HS-5 (cell line): ENCODE measurements around the gene IMPDH1.

Source experiments
- DNase-seq: peaks from one replicate; pipeline ENCODE4 v3.0.0-alpha.2; 2012; ENCODE audit warnings: low read depth

The IMPDH1 gene

DNA sequence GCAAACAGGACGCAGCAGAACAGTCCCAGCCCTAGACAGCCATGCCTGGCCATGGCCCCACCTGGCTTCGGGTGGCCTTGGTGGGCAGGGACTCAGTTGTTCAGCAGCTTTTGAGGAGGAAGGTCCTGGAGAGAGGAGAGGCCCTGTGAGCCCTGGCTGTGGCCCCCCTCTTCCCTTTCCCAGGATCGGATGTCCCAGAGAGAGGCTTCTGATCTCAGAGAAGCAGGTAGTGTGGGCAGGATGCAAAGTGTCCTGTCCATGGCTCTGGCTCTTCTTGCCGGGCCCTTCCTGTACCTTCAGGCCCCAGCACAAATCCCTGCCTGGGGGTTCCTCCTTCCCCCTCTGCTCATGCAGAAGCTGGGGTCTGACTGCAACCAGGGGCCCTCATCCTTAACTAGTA lies 49.8 kb downstream of the IMPDH1 start:
- DNase-seq, result no peak

DNA sequence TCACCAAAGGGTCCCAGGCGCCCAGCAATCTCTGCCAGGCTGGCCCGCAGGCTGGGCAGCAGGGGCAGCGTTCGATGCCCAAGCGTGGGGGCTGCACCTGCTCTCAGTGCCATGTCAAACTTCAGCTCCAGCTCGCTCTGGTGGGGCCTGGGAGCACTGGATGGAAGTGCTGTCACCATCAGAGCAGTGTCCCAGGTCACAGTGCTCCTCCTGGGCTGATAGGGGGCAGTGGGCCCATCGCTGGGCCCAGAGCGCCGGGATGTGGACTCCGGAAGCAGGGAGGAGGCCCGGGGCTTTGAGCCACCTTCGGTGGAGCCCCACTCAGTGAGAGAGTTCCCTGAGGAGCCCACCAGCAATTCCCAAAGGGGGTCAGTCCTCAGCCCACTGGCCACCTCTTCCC lies 50.4 kb downstream of the IMPDH1 start:
- no peak for DNase-seq

- no peak for DNase-seq
Observed at GRCh38 chr7:128358233-128358632, 51.5 kb downstream of the IMPDH1 start.

GRCh38 chr7:128357217-128357613 lies 52.6 kb downstream of the IMPDH1 start:
- DNase-seq, result no peak

DNA sequence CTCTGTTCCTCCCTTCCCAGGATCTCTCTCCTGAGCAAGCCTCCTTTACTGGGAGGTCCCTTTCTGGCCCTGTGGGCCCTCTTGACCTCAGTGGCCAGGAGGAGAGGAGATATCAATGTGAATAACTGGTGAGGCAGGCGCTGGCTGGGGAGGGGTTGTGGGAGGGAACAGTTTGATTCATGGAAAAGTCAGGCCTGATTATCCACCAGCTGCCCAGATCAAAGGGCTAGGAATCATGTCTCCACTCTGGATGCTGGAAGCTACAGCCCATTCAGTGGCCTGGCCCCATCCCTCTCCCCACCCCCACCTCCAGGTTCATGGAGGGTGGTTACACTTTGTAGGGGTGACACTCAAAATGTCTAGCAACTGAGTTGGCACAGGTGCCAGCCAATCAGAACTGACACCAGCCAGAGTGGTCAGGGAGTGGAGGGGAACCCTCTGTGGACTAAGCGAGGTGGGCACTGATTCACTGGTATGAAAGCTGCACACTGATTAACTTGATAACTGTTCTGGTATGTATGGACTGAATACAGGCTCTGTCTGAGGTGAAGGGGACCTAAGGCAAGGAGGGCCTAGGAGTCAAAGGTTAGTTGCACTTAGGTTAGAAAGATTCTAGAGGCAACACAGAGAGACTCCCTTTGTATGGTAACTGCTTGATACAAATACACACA lies 53.1 kb downstream of the IMPDH1 start:
- DNase-seq, result no peak

DNA sequence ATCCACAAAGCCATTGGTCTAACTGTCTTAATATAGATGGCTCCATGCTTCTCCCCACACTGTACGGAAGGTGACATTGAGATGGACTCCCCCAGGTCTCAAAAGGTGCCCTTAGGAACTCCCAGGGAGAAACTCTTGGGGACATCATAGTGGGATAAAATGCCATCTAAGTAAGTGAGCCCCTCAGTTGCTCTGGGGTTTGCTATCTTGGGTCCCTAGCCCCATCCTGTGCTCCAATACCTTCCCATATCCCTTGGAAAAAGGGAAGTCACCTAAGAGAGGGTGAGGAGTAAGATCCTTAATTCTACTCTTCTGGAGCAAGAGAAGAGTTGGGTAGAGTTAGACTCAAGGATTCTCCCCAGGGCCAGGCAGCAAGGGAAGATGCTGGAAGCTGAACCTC lies 56.2 kb downstream of the IMPDH1 start:
- DNase-seq, result no peak

DNA sequence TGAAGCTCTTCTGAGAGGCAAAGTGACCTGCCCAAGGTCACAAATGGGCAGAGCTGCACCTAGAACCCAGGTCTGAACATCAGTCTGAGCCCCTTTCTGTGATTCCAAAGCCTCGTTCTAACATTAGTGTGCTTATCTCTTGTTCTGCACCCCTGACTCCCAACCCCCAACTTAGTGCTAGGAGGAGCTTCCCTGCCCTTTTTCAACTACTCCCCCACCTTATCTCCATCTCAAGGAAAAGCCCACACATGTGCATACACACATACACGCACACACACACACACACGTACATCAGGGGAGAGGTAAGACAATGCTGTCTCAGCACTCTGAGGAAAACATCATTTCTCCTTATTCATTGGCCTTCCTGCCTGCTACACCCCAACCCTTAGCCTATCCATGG lies 56.6 kb downstream of the IMPDH1 start:
- no peak for DNase-seq

DNA sequence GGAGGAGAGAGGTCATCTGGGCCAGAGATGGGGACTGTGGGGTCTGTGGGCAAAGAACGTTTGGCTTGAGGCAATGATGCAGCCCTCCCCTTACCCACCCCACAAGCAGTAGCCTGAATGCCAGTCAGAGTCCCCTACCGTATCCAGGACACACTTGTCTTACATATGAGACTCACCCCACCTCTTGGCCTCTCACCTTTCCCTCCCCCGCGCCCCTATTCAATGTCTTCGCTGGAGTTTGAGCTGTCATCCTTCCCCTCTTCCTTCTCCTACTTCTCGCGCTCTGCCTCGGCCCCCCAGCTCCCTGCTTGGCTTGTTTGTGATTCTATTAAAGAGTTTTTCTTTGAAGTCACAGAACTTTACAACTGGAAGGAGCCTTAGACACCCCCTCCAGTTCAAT lies 57.1 kb downstream of the IMPDH1 start:
- no peak for DNase-seq

- no peak for DNase-seq
Observed at GRCh38 chr7:128352153-128352537, 57.6 kb downstream of the IMPDH1 start.

DNA sequence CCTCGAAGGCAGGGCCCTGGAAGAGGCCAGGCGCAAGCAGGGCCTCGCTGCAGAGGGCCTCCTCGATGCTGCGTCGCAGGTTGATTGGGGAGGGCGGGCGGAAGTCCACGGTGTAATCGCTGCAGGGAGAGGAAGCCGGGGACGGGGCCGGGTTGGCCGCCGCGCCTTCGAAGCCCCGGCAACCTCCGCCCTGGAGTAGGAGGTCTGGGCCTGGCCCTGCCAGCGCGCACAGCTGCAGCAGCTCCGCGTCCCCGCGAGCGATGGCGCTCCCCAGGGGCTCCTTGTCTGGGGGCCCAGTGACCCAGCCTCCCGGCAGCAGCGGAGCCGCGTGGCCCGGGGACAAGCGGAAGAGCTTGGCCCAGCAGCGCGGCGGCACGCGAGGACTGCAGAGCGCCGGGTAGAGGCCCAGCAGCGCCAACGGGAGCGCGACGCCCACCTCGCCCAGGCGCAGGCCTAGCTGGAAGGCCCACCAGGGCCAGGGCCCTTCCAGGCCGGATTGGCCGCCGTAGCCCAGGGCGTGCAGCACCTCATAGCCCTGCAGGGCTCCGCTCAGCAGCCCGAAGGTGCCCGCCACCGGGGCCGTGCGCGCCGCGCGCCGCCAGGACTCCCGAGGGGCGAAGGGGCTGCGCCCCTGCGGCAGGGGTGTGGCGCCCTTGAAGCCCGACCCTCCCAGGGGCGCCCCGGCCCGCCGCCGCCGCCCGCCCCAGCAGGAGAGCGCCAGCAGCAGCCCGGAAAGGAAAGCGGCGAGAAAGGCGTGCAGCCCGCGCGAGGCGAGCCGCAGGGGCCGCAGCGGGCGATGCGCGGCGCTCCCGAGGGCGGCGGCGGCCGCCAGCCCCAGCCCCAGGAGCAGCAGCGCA lies 58.3 kb downstream of the IMPDH1 start:
- no peak for DNase-seq

DNA sequence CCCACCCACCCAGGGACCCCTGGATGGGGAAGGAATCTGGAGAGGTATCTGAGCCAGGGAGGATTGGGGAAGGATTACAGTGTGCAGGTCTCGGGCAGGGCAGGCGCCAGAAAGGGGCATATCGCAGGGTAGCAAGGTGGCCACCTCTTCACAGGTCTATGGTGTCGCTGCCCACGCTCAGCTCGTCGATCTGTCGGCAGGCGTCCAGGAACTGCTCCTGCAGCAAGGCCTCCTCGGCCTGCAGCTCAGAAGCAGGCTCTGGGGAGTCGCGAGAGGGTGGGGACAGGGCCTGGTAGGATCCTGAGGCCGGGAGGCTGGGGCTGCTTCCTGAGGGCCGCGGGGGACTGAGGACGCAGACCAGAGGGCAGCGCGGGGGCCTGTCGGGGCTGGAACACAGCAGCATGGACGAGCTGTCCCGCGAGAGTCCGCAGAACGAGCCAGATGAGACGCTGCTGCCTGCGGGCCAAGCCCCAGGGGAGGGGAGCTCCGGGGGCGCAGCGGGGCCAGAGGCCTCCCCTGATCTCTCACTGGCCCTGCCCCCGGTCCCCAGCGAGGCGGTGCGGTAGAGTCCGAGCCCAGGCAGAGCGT lies 59.0 kb downstream of the IMPDH1 start:
- no peak for DNase-seq

DNA sequence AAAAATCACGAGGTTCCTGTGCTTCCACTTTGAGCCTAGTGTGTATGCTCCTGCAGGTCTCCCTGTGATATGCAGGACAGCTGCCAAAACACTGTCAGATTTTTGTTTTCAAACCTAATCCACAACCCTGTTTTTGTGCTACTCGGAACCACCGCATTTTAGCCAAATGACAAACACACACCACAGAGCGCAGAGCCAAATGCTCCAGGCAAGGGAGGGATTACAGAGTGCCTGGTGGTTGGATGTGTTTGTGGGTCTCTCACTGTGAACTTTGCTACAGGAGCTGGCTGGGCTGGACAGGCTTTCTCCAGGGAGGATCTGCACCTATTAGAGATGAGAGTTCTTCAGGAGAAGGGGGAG lies 60.3 kb downstream of the IMPDH1 start:
- DNase-seq, result no peak

GRCh38 chr7:128347647-128348097 lies 62.1 kb downstream of the IMPDH1 start:
- no peak for DNase-seq

GRCh38 chr7:128344431-128344774 lies 65.4 kb downstream of the IMPDH1 start:
- no peak for DNase-seq

DNA sequence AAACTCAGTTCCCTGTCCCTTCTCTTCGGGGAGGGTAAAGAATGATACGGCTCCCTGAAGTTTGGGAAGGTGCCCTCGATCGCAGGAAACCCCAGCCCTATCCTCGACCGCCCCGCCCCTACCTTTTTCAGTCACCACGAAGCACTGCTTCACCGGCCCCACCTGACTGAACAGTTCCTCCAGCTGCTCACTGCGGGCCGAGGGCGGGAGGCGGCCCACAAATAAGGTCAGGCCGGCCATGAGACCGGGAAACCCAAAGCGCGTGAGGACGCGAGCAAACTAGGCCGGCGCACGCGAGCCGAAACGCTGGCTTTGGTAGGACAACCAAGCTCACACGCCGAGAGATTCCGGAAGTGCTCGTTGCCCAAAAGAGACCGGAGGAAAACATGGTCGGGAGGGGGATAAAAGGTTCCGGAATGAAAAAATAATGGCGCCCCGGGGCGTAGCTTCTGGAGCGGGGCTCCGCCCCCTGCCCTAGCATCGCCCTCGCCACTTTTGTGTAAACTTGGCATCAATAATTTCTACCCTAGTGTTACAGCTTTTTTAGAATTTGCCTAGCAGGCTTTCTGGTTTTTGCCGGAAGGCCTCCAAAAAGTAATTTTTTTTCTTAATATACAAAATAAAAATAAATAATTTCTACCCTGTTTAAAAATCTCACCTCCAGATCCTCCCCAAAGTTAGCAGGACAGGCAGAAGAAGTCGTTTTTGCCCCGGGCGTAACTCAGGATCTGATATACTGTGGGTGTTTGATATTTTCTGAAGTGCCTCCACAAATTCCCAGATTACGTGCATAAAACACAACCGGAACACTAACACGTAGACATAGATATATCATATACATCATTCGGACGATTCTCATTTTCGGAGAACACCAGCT lies 66.0 kb downstream of the IMPDH1 start, which contains the start of gene RBM28:
Gene RBM28, minus strand, starts transcription at position 355 of the 877 bp plus-strand sequence. Its CDS starts 115 bp downstream, at position 240.
- DNase-seq, result peak; percentile 58
